ENCODE data around the gene C5AR1.
A peak's percentile ranks its signal among the peaks of the same experiment; 100 is the strongest.

Gene C5AR1

DNA sequence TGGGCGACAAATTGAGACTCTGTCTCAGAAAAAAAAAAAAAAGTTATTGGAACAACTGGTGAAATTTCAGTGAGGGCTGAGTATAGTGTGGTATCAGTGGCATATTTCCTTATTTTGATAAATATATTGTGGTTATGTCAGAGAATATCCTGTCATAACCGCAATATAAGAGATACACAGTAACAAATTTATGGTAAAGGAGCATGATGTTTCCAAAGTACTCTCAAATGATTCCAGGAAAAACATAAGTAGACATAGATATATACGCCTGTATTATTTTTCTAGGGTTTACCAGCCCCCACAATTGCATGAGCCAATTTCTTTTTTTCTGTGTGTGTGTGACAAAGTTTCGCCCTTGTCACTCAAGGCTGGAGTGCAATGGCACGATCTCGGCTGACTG is 5.7 kb upstream of the C5AR1 start:
- no peaks in the 10 kb centered on the region for H3K27me3 ChIP-seq (replicated peaks; ENCODE audit: control insufficient read depth, insufficient read depth, low read length)
- TF ChIP-seq, protein P1, sequence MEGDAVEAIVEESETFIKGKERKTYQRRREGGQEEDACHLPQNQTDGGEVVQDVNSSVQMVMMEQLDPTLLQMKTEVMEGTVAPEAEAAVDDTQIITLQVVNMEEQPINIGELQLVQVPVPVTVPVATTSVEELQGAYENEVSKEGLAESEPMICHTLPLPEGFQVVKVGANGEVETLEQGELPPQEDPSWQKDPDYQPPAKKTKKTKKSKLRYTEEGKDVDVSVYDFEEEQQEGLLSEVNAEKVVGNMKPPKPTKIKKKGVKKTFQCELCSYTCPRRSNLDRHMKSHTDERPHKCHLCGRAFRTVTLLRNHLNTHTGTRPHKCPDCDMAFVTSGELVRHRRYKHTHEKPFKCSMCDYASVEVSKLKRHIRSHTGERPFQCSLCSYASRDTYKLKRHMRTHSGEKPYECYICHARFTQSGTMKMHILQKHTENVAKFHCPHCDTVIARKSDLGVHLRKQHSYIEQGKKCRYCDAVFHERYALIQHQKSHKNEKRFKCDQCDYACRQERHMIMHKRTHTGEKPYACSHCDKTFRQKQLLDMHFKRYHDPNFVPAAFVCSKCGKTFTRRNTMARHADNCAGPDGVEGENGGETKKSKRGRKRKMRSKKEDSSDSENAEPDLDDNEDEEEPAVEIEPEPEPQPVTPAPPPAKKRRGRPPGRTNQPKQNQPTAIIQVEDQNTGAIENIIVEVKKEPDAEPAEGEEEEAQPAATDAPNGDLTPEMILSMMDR (IDR thresholded peaks at IDR 0.05; ENCODE audit: insufficient read depth, low read length, poor library complexity, severe bottlenecking) = no peak
- H3K4me3 ChIP-seq (replicated peaks; ENCODE audit: low read depth, low read length) = no peak overlapping the region
- DNase-seq (ENCODE audit: extremely low read depth, insufficient read length) = no peak
- H3K36me3 ChIP-seq (ENCODE audit: control insufficient read depth, insufficient read depth, low read length) = no peaks in the 10 kb centered on the region

DNA sequence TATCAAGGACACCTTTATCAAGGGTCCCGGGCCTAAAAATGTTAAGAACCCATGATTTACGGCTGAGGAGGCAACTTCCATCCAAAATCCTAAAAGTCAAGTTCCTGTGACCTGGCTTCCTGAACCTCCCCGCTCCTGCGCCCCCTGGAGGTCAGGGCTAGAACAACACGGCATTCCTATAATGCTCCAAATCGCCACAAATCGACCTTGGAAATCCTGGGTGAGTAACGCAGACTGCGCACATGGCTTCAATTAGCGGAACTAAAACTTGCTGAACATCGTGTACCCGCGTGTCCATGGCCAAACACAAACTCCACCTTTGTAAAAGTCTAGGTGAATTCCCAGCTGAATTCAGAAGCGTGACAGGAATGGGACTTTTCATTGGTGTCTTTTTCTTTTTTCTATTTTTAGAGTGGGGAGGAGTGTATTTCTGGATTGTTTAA is 4.3 kb upstream of the C5AR1 start:
- Histone ChIP-seq H3K4me3 (replicated peaks; ENCODE audit: low read depth, low read length) (no peak overlapping the region), H3K36me3 (ENCODE audit: control insufficient read depth, insufficient read depth, low read length) (no peaks in the 10 kb centered on the region), H3K27me3 (replicated peaks; ENCODE audit: control insufficient read depth, insufficient read depth, low read length) (no peaks in the 10 kb centered on the region)
- peak; percentile 52 for DNase-seq (ENCODE audit: extremely low read depth, insufficient read length)
- TF ChIP-seq, protein P1 (IDR thresholded peaks at IDR 0.05; ENCODE audit: insufficient read depth, low read length, poor library complexity, severe bottlenecking) = peak; percentile 97

DNA sequence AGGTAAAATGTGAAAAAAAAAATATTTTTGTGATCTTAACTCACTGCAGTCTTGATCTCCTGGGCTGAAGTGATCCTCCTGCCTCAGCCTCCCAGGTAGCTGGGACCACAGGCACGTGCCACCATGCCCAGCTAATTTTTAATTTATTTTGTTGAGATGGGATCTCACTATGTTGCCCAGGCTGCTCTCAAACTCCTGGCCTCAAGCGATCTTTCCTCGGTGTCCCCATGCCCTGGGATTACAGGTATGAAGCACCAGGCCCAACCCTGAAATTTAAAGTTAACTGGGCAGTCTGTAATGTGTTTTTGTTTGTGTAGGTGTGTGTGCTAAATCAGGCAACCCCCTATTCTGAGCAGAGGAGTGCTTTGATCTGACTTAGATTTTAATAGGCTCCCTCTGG is 3.4 kb upstream of the C5AR1 start:
- H3K4me3 ChIP-seq (replicated peaks; ENCODE audit: low read depth, low read length) = no peak overlapping the region
- TF ChIP-seq, protein P1 (IDR thresholded peaks at IDR 0.05; ENCODE audit: insufficient read depth, low read length, poor library complexity, severe bottlenecking) = no peak
- no peaks in the 10 kb centered on the region for H3K27me3 ChIP-seq (replicated peaks; ENCODE audit: control insufficient read depth, insufficient read depth, low read length)
- H3K36me3 ChIP-seq (ENCODE audit: control insufficient read depth, insufficient read depth, low read length) = no peaks in the 10 kb centered on the region
- no peak for DNase-seq (ENCODE audit: extremely low read depth, insufficient read length)

DNA sequence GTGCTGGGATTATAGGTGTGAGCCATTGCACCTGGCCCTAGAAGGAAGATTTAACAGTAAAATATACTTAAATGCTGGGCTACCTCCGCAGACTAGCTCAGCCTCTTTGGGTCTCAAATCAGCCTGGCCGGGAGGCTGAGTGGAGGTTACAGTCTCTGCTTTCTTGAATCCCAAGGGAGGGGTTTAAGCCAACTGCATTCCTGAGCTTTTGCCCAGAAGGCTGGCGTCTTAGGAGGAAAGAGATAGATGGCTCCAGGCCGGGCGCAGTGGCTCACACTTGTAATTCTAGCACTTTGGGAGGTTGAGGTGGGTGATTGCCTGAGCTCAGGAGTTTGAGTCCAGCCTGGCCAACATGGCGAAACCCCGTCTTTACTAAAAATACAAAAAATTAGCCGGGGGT is 623 bp upstream of the C5AR1 start:
- Histone ChIP-seq H3K4me3 (replicated peaks; ENCODE audit: low read depth, low read length) (no peak overlapping the region), H3K27me3 (replicated peaks; ENCODE audit: control insufficient read depth, insufficient read depth, low read length) (no peaks in the 10 kb centered on the region), H3K36me3 (ENCODE audit: control insufficient read depth, insufficient read depth, low read length) (no peaks in the 10 kb centered on the region)
- DNase-seq (ENCODE audit: extremely low read depth, insufficient read length) = no peak
- TF ChIP-seq, protein P1 (IDR thresholded peaks at IDR 0.05; ENCODE audit: insufficient read depth, low read length, poor library complexity, severe bottlenecking) = no peak

DNA sequence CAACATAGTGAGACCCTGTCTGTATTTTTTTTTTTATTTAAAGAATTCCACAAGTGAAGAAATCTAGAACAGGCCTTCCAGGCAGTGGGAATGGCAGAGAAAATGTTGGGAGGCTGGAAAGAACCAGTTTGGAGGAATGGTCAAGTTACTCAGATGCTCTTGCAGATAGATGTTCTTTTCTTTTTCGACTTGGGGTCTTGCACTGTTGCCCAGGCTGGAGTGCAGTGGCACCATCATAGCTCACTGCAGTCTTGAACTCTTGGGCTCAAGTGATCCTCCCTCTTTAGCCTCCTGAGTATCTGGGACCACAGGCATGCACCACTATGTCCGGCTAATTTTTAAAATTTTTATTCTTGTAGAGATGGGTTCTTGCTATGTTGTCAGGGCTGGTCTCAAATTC is 662 bp downstream of the C5AR1 start:
- TF ChIP-seq, protein P1 (IDR thresholded peaks at IDR 0.05; ENCODE audit: insufficient read depth, low read length, poor library complexity, severe bottlenecking) = no peak
- no peak for DNase-seq (ENCODE audit: extremely low read depth, insufficient read length)
- Histone ChIP-seq H3K4me3 (replicated peaks; ENCODE audit: low read depth, low read length) (0 out of 2 replicates have a peak overlapping the region, but pooled peaks have one; percentile 17), H3K27me3 (replicated peaks; ENCODE audit: control insufficient read depth, insufficient read depth, low read length) (no peaks in the 10 kb centered on the region), H3K36me3 (ENCODE audit: control insufficient read depth, insufficient read depth, low read length) (no peaks in the 10 kb centered on the region)

DNA sequence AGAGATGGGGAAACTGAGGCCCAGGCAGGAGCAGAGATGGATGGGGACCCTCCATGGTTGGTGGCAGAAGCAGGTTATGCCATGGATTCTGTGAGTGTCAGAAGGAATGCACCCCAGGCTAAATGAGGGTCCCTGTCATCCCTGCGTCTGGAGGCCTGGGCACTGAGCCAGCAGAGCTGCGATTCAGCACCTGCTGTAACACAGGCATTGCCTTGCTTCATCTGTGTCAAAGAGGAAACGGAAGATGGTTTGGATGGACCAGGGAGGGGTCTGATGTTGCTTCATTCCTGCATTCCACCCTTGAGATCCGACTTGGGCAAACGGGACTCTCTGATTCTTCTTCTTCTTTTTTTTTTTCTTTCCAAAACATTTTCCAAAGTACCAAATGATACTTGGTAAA is 1.2 kb downstream of the C5AR1 start:
- no peak overlapping the region for H3K4me3 ChIP-seq (replicated peaks; ENCODE audit: low read depth, low read length)
- no peak for DNase-seq (ENCODE audit: extremely low read depth, insufficient read length)
- H3K36me3 ChIP-seq (ENCODE audit: control insufficient read depth, insufficient read depth, low read length) = no peaks in the 10 kb centered on the region
- TF ChIP-seq, protein P1 (IDR thresholded peaks at IDR 0.05; ENCODE audit: insufficient read depth, low read length, poor library complexity, severe bottlenecking) = no peak
- no peaks in the 10 kb centered on the region for H3K27me3 ChIP-seq (replicated peaks; ENCODE audit: control insufficient read depth, insufficient read depth, low read length)

Measured in GM06990 (cell line).